GM19467 (cell line): ENCODE data around the gene SLC10A4.

ENCODE experiments used
- ATAC-seq: cut with Tn5 transposase; IDR thresholded peaks from one replicate; pipeline ENCODE4 v1.9.1; 2021; ENCODE audit warnings: mild to moderate bottlenecking, moderate library complexity; ENCODE audit not compliant: unreplicated experiment

Gene SLC10A4

GRCh38 chr4:48484494-48485168, 1.5 kb downstream of the SLC10A4 start:
- ATAC-seq, result no peak

GRCh38 chr4:48489683-48490011, 6.5 kb downstream of the SLC10A4 start:
- ATAC-seq, result no peak

- no peak for ATAC-seq
These were observed 7.0 kb downstream of the SLC10A4 start, which contains the start of gene ZAR1 for GRCh38 chr4:48490012-48490679. Gene ZAR1 (plus strand): TSS chr4:48490252. CDS start chr4:48490292, 40 bp downstream.

GRCh38 chr4:48490680-48491513, 7.8 kb downstream of the SLC10A4 start:
- no peak for ATAC-seq

GRCh38 chr4:48491514-48492176, 8.5 kb downstream of the SLC10A4 start:
- no peak for ATAC-seq

- ATAC-seq, result no peak
These were observed 10.4 kb downstream of the SLC10A4 start for GRCh38 chr4:48493452-48494100.

- no peak for ATAC-seq
These were observed 12.8 kb downstream of the SLC10A4 start for GRCh38 chr4:48495941-48496340.

- no peak for ATAC-seq
These were observed 15.8 kb downstream of the SLC10A4 start for GRCh38 chr4:48498895-48499294.

GRCh38 chr4:48499551-48500066, 16.5 kb downstream of the SLC10A4 start:
- peak; percentile 76 for ATAC-seq

- no peak for ATAC-seq
These were observed 20.3 kb downstream of the SLC10A4 start for GRCh38 chr4:48503233-48504025.

GRCh38 chr4:48504026-48504330, 20.8 kb downstream of the SLC10A4 start:
- ATAC-seq, result no peak

- ATAC-seq, result no peak
These were observed 21.2 kb downstream of the SLC10A4 start for GRCh38 chr4:48504352-48504751.

GRCh38 chr4:48506716-48507115, 23.6 kb downstream of the SLC10A4 start:
- ATAC-seq, result no peak

GRCh38 chr4:48509543-48509942, 26.4 kb downstream of the SLC10A4 start:
- ATAC-seq, result no peak

GRCh38 chr4:48518143-48518542, 35.0 kb downstream of the SLC10A4 start:
- ATAC-seq, result no peak

- ATAC-seq, result no peak
These were observed 43.3 kb downstream of the SLC10A4 start for GRCh38 chr4:48526406-48526805.

GRCh38 chr4:48538358-48538757, 55.2 kb downstream of the SLC10A4 start:
- no peak for ATAC-seq
